Mucosa of rectum (tissue), 2 donors: ENCODE measurements around the gene TMEM72.
A peak's percentile ranks its signal among the peaks of the same experiment; 100 is the strongest.

Source experiments
- H3K27ac ChIP-seq, 2 donors: one replicate each; pipeline ENCODE4 v1.7.0; 2013; ENCODE audit warnings: inconsistent platforms in 2 of 2, low read depth in 2 of 2, low read length in 2 of 2
- H3K27me3 ChIP-seq, 2 donors: one replicate each; pipeline ENCODE4 v1.7.0; 2013; ENCODE audit warnings: low read length in 2 of 2; ENCODE audit not compliant: control insufficient read depth in 2 of 2, insufficient read depth in 2 of 2
- H3K36me3 ChIP-seq, 2 donors: one replicate each; pipeline ENCODE4 v1.7.0; 2013; ENCODE audit warnings: low read length in 2 of 2; ENCODE audit not compliant: control insufficient read depth in 2 of 2, insufficient read depth in 2 of 2
- H3K4me1 ChIP-seq, 2 donors: one replicate each; pipeline ENCODE4 v1.7.0; 2013; ENCODE audit warnings: low read length in 2 of 2, mild to moderate bottlenecking in 1 of 2; ENCODE audit not compliant: control insufficient read depth in 2 of 2, insufficient read depth in 2 of 2
- H3K4me3 ChIP-seq, 2 donors: one replicate each; pipeline ENCODE4 v1.7.0; 2013; ENCODE audit warnings: low read length in 2 of 2
- H3K9ac ChIP-seq, 2 donors: one replicate each; pipeline ENCODE4 v1.7.0; 2013; ENCODE audit warnings: low read length in 2 of 2, low read depth in 1 of 2, mild to moderate bottlenecking in 1 of 2
- H3K9me3 ChIP-seq, 2 donors: one replicate each; pipeline ENCODE4 v1.7.0; 2013; ENCODE audit warnings: low read length in 2 of 2; ENCODE audit not compliant: control insufficient read depth in 2 of 2
- donor health status: healthy.
- donor health status: Normal muscosa, but diverticular disease.

Gene TMEM72

GRCh38 chr10:44978213-44978569, 67.1 kb downstream of the TMEM72 start:
- H3K9me3 ChIP-seq, result no peaks in the 10 kb centered on the region
- H3K36me3 ChIP-seq, result peaks cover 0 to 3% of the 10 kb centered on the region in 2 donors
- H3K27me3 ChIP-seq, result no peaks in the 10 kb centered on the region
- H3K9ac ChIP-seq, result peak overlapping the region; percentile 64 to 78
- peak overlapping the region; percentile 67 to 68 for H3K4me3 ChIP-seq
- H3K27ac ChIP-seq, result peak overlapping the region; percentile 77 to 85
- peaks cover 36 to 61% of the 10 kb centered on the region in 2 donors for H3K4me1 ChIP-seq

GRCh38 chr10:44978570-44979280, 67.6 kb downstream of the TMEM72 start, which contains the start of gene DEPP1:
TSS of gene DEPP1 (minus strand) at chr10:44978809. CDS start at chr10:44978030, 779 bp downstream.
- Histone ChIP-seq H3K4me3 (peak within 1 kb of the TSS; percentile 67 to 68), H3K27me3 (no peaks in the 10 kb centered on the region), H3K9ac (peak within 1 kb of the TSS; percentile 64 to 78), H3K4me1 (peaks cover 30 to 60% of the 10 kb centered on the region in 2 donors), H3K27ac (peak within 1 kb of the TSS; percentile 77 to 85), H3K9me3 (no peaks in the 10 kb centered on the region), H3K36me3 (peaks cover 3% of the 10 kb centered on the region in 2 donors)

- Histone ChIP-seq H3K27me3 (no peaks in the 10 kb centered on the region), H3K9ac (peak overlapping the region; percentile 27 to 62), H3K4me1 (peaks cover 23 to 53% of the 10 kb centered on the region in 2 donors), H3K27ac (peak overlapping the region; percentile 77 to 85), H3K9me3 (no peaks in the 10 kb centered on the region), H3K4me3 (no peak overlapping the region), H3K36me3 (peaks cover 3 to 5% of the 10 kb centered on the region in 2 donors)
Measured at GRCh38 chr10:44979281-44980191, 68.4 kb downstream of the TMEM72 start.

GRCh38 chr10:44980309-44981171, 69.4 kb downstream of the TMEM72 start:
- Histone ChIP-seq H3K4me1 (peaks cover 21 to 52% of the 10 kb centered on the region in 2 donors), H3K36me3 (peaks cover 3 to 5% of the 10 kb centered on the region in 2 donors), H3K9me3 (no peaks in the 10 kb centered on the region), H3K9ac (peak overlapping the region in 1 of 2 donors; percentile 37), H3K27me3 (no peaks in the 10 kb centered on the region), H3K27ac (peak overlapping the region; percentile 39 to 63), H3K4me3 (no peak overlapping the region)

- peak overlapping the region in 1 of 2 donors; percentile 37 for H3K9ac ChIP-seq
- H3K4me3 ChIP-seq, result no peak overlapping the region
- H3K27me3 ChIP-seq, result no peaks in the 10 kb centered on the region
- H3K36me3 ChIP-seq, result peaks cover 3 to 5% of the 10 kb centered on the region in 2 donors
- H3K4me1 ChIP-seq, result peaks cover 21 to 44% of the 10 kb centered on the region in 2 donors
- H3K9me3 ChIP-seq, result no peaks in the 10 kb centered on the region
- peak overlapping the region; percentile 39 to 72 for H3K27ac ChIP-seq
Measured at GRCh38 chr10:44981172-44982113, 70.3 kb downstream of the TMEM72 start.

- Histone ChIP-seq H3K9me3 (no peaks in the 10 kb centered on the region), H3K36me3 (peaks cover 0 to 5% of the 10 kb centered on the region in 2 donors), H3K4me3 (no peak overlapping the region), H3K4me1 (peaks cover 21 to 43% of the 10 kb centered on the region in 2 donors), H3K9ac (no peak overlapping the region), H3K27ac (peak overlapping the region; percentile 33 to 72), H3K27me3 (no peaks in the 10 kb centered on the region)
Measured at GRCh38 chr10:44982114-44982460, 71.0 kb downstream of the TMEM72 start.

GRCh38 chr10:44982496-44982895, 71.4 kb downstream of the TMEM72 start:
- Histone ChIP-seq H3K9ac (no peak overlapping the region), H3K9me3 (no peaks in the 10 kb centered on the region), H3K27ac (peak overlapping the region; percentile 15 to 33), H3K4me3 (no peak overlapping the region), H3K36me3 (peaks cover 0 to 5% of the 10 kb centered on the region in 2 donors), H3K4me1 (peaks cover 21 to 43% of the 10 kb centered on the region in 2 donors), H3K27me3 (no peaks in the 10 kb centered on the region)

GRCh38 chr10:44983066-44983894, 72.1 kb downstream of the TMEM72 start:
- Histone ChIP-seq H3K9ac (no peak overlapping the region), H3K4me1 (peaks cover 19 to 38% of the 10 kb centered on the region in 2 donors), H3K27me3 (no peaks in the 10 kb centered on the region), H3K36me3 (peaks cover 0 to 8% of the 10 kb centered on the region in 2 donors), H3K4me3 (no peak overlapping the region), H3K9me3 (no peaks in the 10 kb centered on the region), H3K27ac (no peak overlapping the region)
